GM12878 (cell line): ENCODE measurements around the gene PINK1. TPM values are rescaled to one million over a fixed set of nuclear protein-coding genes. Genes with fewer than 3 reads are reported as not detected.

Experiments
- ATAC-seq: fragments of 200-7000 bp; cut with Tn5 transposase; 3 replicates; pipeline ENCODE4 v1.9.1; 2020; ENCODE audit warnings: mild to moderate bottlenecking, moderate library complexity
- BruUV-seq: library from RNA; stranded (reverse); fragments of 400-500 nt; replicated peaks from 2 replicates; lab custom pipeline; 2021; lab: Mats Ljungman, UMichigan
- CTCF ChIA-PET: fragments of 300-600 bp; sonication (Branson Sonifier 250); formaldehyde crosslinking; extraction: SDS; loops from one replicate; lab custom pipeline; 2021; ENCODE audit warnings: inconsistent platforms; lab: Yijun Ruan, JAX
- POLR2A ChIA-PET: fragments of 350-600 bp; formaldehyde crosslinking; extraction: SDS; loops from one replicate; lab custom pipeline; 2021; ENCODE audit warnings: inconsistent platforms; lab: Charles Lee
- RAD21 ChIA-PET: fragments of 300-600 bp; sonication (Branson Sonifier 250); formaldehyde crosslinking; loops from one replicate; lab custom pipeline; 2023; ENCODE audit warnings: antibody characterized with exemption; ENCODE audit not compliant: unreplicated experiment; lab: Charles Lee
- SMC1A ChIA-PET: fragments of 300-600 bp; sonication (Branson Sonifier 250); formaldehyde crosslinking; loops from one replicate; lab custom pipeline; 2023; ENCODE audit not compliant: unreplicated experiment, uncharacterized antibody; lab: Charles Lee
- DNase-seq: peaks from one replicate; pipeline ENCODE4 v3.0.0-alpha.2; 2011; ENCODE audit warnings: low read depth, low spot score
- FAIRE-seq: peaks from 3 replicates; lab custom pipeline; 2011; peaks lifted over from hg19 to GRCh38; lab: Jason Lieb, UNC
- H2AFZ ChIP-seq: 2 replicates; pipeline ENCODE4 v1.6.0; 2011; ENCODE audit warnings: low read depth, low read length, control low read depth; ENCODE audit not compliant: control insufficient read depth
- H3K27ac ChIP-seq: 2 replicates; pipeline ENCODE4 v1.5.1; 2011; ENCODE audit warnings: control low read depth; ENCODE audit not compliant: control insufficient read depth, insufficient read depth
- H3K27me3 ChIP-seq, 2 experiments: replicated peaks in 1 of 2; 2 replicates each; pipeline versions ENCODE4 v1.6.0 to v1.6.1; 2011; ENCODE audit warnings: low read length in 1 of 2; ENCODE audit not compliant: control insufficient read depth in 2 of 2, insufficient read depth in 2 of 2
- H3K36me3 ChIP-seq, 2 experiments: 2 replicates each; pipeline ENCODE4 v1.5.1; 2011; ENCODE audit warnings: low read length in 1 of 2; ENCODE audit not compliant: control insufficient read depth in 2 of 2, insufficient read depth in 2 of 2
- H3K4me1 ChIP-seq: 2 replicates; pipeline ENCODE4 v1.6.1; 2011; ENCODE audit warnings: mild to moderate bottlenecking, low read length, moderate library complexity, mixed read lengths; ENCODE audit not compliant: control insufficient read depth, insufficient read depth
- H3K4me2 ChIP-seq: 2 replicates; pipeline ENCODE4 v1.6.0; 2011; ENCODE audit warnings: control low read depth; ENCODE audit not compliant: control insufficient read depth, insufficient read depth
- H3K4me3 ChIP-seq: fragments of 200-600 bp; sonication (generic); 2 replicates; pipeline ENCODE4 v1.5.1; 2016
- H3K79me2 ChIP-seq: 2 replicates; pipeline ENCODE4 v1.6.0; 2011; ENCODE audit warnings: low read length; ENCODE audit not compliant: control insufficient read depth, insufficient read depth
- H3K9ac ChIP-seq: 2 replicates; pipeline ENCODE4 v1.8.0; 2011; ENCODE audit warnings: low read length, control low read depth, mixed read lengths; ENCODE audit not compliant: control insufficient read depth, insufficient read depth
- H3K9me3 ChIP-seq: replicated peaks from 3 replicates; pipeline ENCODE4 v1.5.1; 2011; ENCODE audit warnings: mild to moderate bottlenecking, low read length; ENCODE audit not compliant: control insufficient read depth, insufficient read depth
- H4K20me1 ChIP-seq: 2 replicates; pipeline ENCODE4 v1.6.0; 2011; ENCODE audit not compliant: control insufficient read depth, insufficient read depth
- CBFB ChIP-seq: IDR thresholded peaks from 2 replicates; pipeline ENCODE4 v1.6.1; 2016; ENCODE audit warnings: antibody characterized with exemption, low read depth
- CREM ChIP-seq: IDR thresholded peaks from 2 replicates; pipeline ENCODE4 v1.6.1; 2014; ENCODE audit warnings: antibody characterized with exemption, low read depth
- HDAC6 ChIP-seq: fragments of 200-600 bp; sonication (generic); IDR thresholded peaks from one replicate; pipeline ENCODE4 v1.8.0; 2017; ENCODE audit warnings: antibody characterized with exemption; ENCODE audit not compliant: unreplicated experiment
- HSF1 ChIP-seq: fragments of 150-350 bp; IDR thresholded peaks from 2 replicates; pipeline ENCODE4 v1.6.1; 2014; ENCODE audit warnings: mild to moderate bottlenecking, low read depth, low read length
- JUND ChIP-seq: IDR thresholded peaks from 2 replicates; pipeline ENCODE4 v1.6.1; 2012; ENCODE audit warnings: low read depth, mild to moderate bottlenecking, low read length, improper control_type of control experiment, moderate library complexity
- NFYA ChIP-seq: IDR thresholded peaks from 2 replicates; pipeline ENCODE4 v1.6.1; 2011; ENCODE audit warnings: low read depth, mild to moderate bottlenecking, low read length, improper control_type of control experiment, borderline replicate concordance
- NFYB ChIP-seq: IDR thresholded peaks from 2 replicates; pipeline ENCODE4 v1.6.1; 2011; ENCODE audit warnings: low read depth, mild to moderate bottlenecking, low read length, improper control_type of control experiment, moderate library complexity; ENCODE audit not compliant: insufficient read depth
- NR2F1 ChIP-seq: fragments of 450-650 bp; conservative IDR thresholded peaks from 2 replicates; pipeline ENCODE4 v1.6.1; 2017; ENCODE audit warnings: mild to moderate bottlenecking
- PKNOX1 ChIP-seq: fragments of 450-650 bp; IDR thresholded peaks from 2 replicates; pipeline ENCODE4 v1.6.1; 2016; ENCODE audit warnings: mild to moderate bottlenecking
- POU2F2 ChIP-seq: IDR thresholded peaks from 3 replicates; pipeline ENCODE4 v1.6.1; 2011; ENCODE audit warnings: low read depth, mild to moderate bottlenecking, low read length, borderline replicate concordance
- WRNIP1 ChIP-seq: IDR thresholded peaks from 2 replicates; pipeline ENCODE4 v1.6.1; 2011; ENCODE audit warnings: low read depth, low read length, improper control_type of control experiment, borderline replicate concordance
- YBX1 ChIP-seq: fragments of 450-650 bp; IDR thresholded peaks from 2 replicates; pipeline ENCODE4 v1.6.1; 2016; ENCODE audit warnings: antibody characterized with exemption
- ZNF274 ChIP-seq: IDR thresholded peaks from one replicate; pipeline ENCODE4 v1.8.0; 2011; ENCODE audit not compliant: insufficient read length, insufficient read depth
- WGBS: methylation state at CpG from one replicate; pipeline ENCODE4 v1.1.6; 2016; ENCODE audit warnings: low lambda C conversion rate; ENCODE audit not compliant: insufficient replicate concordance, insufficient coverage; ENCODE audit errors: missing lambda C conversion rate; 5-methylcytosine and 5-hydroxymethylcytosine counted together
- in situ Hi-C: fragments of 300-500 bp; cut with MboI; formaldehyde crosslinking; loops from 9 replicates; pipeline ENCODE4 v1.14.3; 2018; ENCODE audit warnings: mixed read lengths
- intact Hi-C: fragments of 100-400 bp; cut with micrococcal nuclease; formaldehyde crosslinking; loops from one replicate; pipeline ENCODE4 v1.14.2; 2022; ENCODE audit not compliant: unreplicated experiment
- polyA plus RNA-seq, 11 experiments: library from polyadenylated mRNA; depleted of rRNA in 4 of 11; unstranded in 6 of 11; stranded (reverse) in 5 of 11; fragments of >200 nt; fragmentation: Nextera tagmentation in 4 of 11; fragmentation: Illumina TruSeq in 1 of 11; extraction: Ambion mirVana in 4 of 11; extraction: Trizol in 1 of 11; gene quantifications; 1 replicate in 1 of 11; 2 replicates in 10 of 11; pipeline versions ENCODE4 v1.2.1 to v1.2.3, GENCODE V29; 2011 to 2016; ENCODE audit warnings: inconsistent platforms in 2 of 11, missing spikeins in 2 of 11, low read depth in 1 of 11
- total RNA-seq, 4 experiments: library from RNA; depleted of rRNA in 3 of 4; stranded (reverse); fragments of >200 nt in 3 of 4; fragmentation: Illumina TruSeq in 1 of 4; extraction: Trizol in 1 of 4; gene quantifications; 2 replicates each; pipeline versions ENCODE4 v1.2.1 to v1.2.3, GENCODE V29; 2013 to 2021
- TF ChIP-seq, protein P1 (sequence below): fragments of 450-650 bp; IDR thresholded peaks from 2 replicates; pipeline ENCODE4 v1.6.1; 2017; ENCODE audit warnings: mild to moderate bottlenecking
- TF ChIP-seq, protein P2 (sequence below): IDR thresholded peaks from 2 replicates; pipeline ENCODE4 v1.6.1; 2012; ENCODE audit warnings: low read depth, low read length, improper control_type of control experiment
- TF ChIP-seq, protein P3 (sequence below): fragments of 450-650 bp; formaldehyde crosslinking; IDR thresholded peaks from 2 replicates; pipeline ENCODE4 v1.4.0; 2020; ENCODE audit warnings: mild to moderate bottlenecking, moderate library complexity

The PINK1 gene
- total and polyA plus RNA-seq, 10 of the 15 experiments (the other 5 are each of a cell fraction or from before 2014, with no cell fraction given) = 0.42 to 4.4 (median 1.9) TPM; not detected in 1

- in situ Hi-C loops = no loop called here
- Histone ChIP-seq H3K4me1 (no peaks in the 10 kb centered on the region), H3K27ac (no peak within 1 kb of the TSS), H3K36me3 (no peaks in the 10 kb centered on the region), H3K27me3 (peaks cover 5 to 8% of the 10 kb centered on the region in 2 experiments), H4K20me1 (no peaks in the 10 kb centered on the region), H3K9ac (no peak within 1 kb of the TSS), H3K4me3 (no peak within 1 kb of the TSS), H3K79me2 (no peaks in the 10 kb centered on the region), H3K4me2 (no peak within 1 kb of the TSS), H2AFZ (no peak within 1 kb of the TSS), H3K9me3 (no peaks in the 10 kb centered on the region)
- DNase-seq (no peak), FAIRE-seq (no peak), ATAC-seq (no peak)
- SMC1A ChIA-PET = no interaction called here
- RAD21 ChIA-PET = no interaction called here
- 24% methylated on average over 11 of the region's 11 CpGs for WGBS
- CTCF ChIA-PET = no interaction called here
- intact Hi-C loops = no loop called here
- POLR2A ChIA-PET = no interaction called here
- no TSS peak for BruUV-seq
- TF ChIP-seq CREM (no peak), POU2F2 (no peak), WRNIP1 (no peak), ZNF274 (no peak), CBFB (no peak), NFYB (no peak), NFYA (no peak), HSF1 (no peak), JUND (no peak), YBX1 (no peak), PKNOX1 (no peak), HDAC6 (no peak), NR2F1 (no peak)
- TF ChIP-seq, protein P1, sequence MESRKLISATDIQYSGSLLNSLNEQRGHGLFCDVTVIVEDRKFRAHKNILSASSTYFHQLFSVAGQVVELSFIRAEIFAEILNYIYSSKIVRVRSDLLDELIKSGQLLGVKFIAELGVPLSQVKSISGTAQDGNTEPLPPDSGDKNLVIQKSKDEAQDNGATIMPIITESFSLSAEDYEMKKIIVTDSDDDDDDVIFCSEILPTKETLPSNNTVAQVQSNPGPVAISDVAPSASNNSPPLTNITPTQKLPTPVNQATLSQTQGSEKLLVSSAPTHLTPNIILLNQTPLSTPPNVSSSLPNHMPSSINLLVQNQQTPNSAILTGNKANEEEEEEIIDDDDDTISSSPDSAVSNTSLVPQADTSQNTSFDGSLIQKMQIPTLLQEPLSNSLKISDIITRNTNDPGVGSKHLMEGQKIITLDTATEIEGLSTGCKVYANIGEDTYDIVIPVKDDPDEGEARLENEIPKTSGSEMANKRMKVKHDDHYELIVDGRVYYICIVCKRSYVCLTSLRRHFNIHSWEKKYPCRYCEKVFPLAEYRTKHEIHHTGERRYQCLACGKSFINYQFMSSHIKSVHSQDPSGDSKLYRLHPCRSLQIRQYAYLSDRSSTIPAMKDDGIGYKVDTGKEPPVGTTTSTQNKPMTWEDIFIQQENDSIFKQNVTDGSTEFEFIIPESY = no peak
- TF ChIP-seq, protein P2, sequence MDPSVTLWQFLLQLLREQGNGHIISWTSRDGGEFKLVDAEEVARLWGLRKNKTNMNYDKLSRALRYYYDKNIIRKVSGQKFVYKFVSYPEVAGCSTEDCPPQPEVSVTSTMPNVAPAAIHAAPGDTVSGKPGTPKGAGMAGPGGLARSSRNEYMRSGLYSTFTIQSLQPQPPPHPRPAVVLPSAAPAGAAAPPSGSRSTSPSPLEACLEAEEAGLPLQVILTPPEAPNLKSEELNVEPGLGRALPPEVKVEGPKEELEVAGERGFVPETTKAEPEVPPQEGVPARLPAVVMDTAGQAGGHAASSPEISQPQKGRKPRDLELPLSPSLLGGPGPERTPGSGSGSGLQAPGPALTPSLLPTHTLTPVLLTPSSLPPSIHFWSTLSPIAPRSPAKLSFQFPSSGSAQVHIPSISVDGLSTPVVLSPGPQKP = no peak
- TF ChIP-seq, protein P3, sequence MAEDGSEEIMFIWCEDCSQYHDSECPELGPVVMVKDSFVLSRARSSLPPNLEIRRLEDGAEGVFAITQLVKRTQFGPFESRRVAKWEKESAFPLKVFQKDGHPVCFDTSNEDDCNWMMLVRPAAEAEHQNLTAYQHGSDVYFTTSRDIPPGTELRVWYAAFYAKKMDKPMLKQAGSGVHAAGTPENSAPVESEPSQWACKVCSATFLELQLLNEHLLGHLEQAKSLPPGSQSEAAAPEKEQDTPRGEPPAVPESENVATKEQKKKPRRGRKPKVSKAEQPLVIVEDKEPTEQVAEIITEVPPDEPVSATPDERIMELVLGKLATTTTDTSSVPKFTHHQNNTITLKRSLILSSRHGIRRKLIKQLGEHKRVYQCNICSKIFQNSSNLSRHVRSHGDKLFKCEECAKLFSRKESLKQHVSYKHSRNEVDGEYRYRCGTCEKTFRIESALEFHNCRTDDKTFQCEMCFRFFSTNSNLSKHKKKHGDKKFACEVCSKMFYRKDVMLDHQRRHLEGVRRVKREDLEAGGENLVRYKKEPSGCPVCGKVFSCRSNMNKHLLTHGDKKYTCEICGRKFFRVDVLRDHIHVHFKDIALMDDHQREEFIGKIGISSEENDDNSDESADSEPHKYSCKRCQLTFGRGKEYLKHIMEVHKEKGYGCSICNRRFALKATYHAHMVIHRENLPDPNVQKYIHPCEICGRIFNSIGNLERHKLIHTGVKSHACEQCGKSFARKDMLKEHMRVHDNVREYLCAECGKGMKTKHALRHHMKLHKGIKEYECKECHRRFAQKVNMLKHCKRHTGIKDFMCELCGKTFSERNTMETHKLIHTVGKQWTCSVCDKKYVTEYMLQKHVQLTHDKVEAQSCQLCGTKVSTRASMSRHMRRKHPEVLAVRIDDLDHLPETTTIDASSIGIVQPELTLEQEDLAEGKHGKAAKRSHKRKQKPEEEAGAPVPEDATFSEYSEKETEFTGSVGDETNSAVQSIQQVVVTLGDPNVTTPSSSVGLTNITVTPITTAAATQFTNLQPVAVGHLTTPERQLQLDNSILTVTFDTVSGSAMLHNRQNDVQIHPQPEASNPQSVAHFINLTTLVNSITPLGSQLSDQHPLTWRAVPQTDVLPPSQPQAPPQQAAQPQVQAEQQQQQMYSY (CRISPR knock-in tag) = no peak
Measured at GRCh38 chr1:20588634-20589225, 44.5 kb upstream of the PINK1 start, which contains the start of gene CDA. Gene CDA (plus strand): TSS chr1:20589097. CDS start chr1:20589130, 33 bp downstream.
